H1 (cell line): Measurements from ENCODE around the gene ABCC2. TPM values are rescaled to one million over a fixed set of nuclear protein-coding genes. Genes with fewer than 3 reads are reported as not detected.

Experiments used
- CTCF ChIA-PET: fragments of 300-600 bp; sonication (Branson Sonifier 250); formaldehyde crosslinking; loops from one replicate; lab custom pipeline; 2021; ENCODE audit not compliant: partially characterized antibody; lab: Charles Lee
- POLR2A ChIA-PET: fragments of 300-600 bp; sonication (Branson Sonifier 250); formaldehyde crosslinking; loops from one replicate; lab custom pipeline; 2021; ENCODE audit warnings: inconsistent platforms; ENCODE audit not compliant: partially characterized antibody; lab: Charles Lee
- DNase-seq, 2 experiments: peaks; one replicate each; pipeline versions ENCODE4 v3.0.0 to v3.0.0-alpha.2; 2010 to 2022; ENCODE audit warnings: low spot score in 2 of 2, low read depth in 1 of 2, mixed read lengths in 1 of 2
- FAIRE-seq: peaks from 2 replicates; lab custom pipeline; 2011; peaks lifted over from hg19 to GRCh38; lab: Jason Lieb, UNC
- H2AFZ ChIP-seq: 2 replicates; pipeline ENCODE4 v1.8.1; 2012; ENCODE audit warnings: low read length, inconsistent platforms
- H2AK5ac ChIP-seq: 2 replicates; pipeline ENCODE4 v1.6.1; 2013; ENCODE audit warnings: low read depth, low read length
- H2BK120ac ChIP-seq: replicated peaks from 2 replicates; pipeline ENCODE3; 2013; ENCODE audit warnings: low read depth, low read length, inconsistent platforms
- H2BK12ac ChIP-seq: 2 replicates; pipeline ENCODE4 v1.6.1; 2013; ENCODE audit warnings: low read depth, low read length
- H2BK15ac ChIP-seq: 2 replicates; pipeline ENCODE4 v1.6.1; 2013; ENCODE audit warnings: low read length
- H2BK20ac ChIP-seq: 2 replicates; pipeline ENCODE4 v1.6.1; 2013; ENCODE audit warnings: low read length
- H2BK5ac ChIP-seq: 2 replicates; pipeline ENCODE4 v1.6.1; 2013; ENCODE audit warnings: low read depth, low read length
- H3K14ac ChIP-seq: 2 replicates; pipeline ENCODE4 v1.6.1; 2013; ENCODE audit warnings: inconsistent platforms; ENCODE audit not compliant: insufficient read length
- H3K18ac ChIP-seq: 2 replicates; pipeline ENCODE4 v1.6.1; 2013; ENCODE audit warnings: low read length; ENCODE audit errors: extremely low read depth
- H3K23ac ChIP-seq: 2 replicates; pipeline ENCODE4 v1.6.1; 2013; ENCODE audit warnings: inconsistent platforms; ENCODE audit not compliant: insufficient read length
- H3K23me2 ChIP-seq: 2 replicates; pipeline ENCODE4 v1.6.1; 2013; ENCODE audit warnings: low read depth, low read length
- H3K27ac ChIP-seq: 2 replicates; pipeline ENCODE4 v1.6.1; 2011; ENCODE audit warnings: low read depth, low read length, inconsistent platforms
- H3K27me3 ChIP-seq, 4 experiments: replicated peaks in 1 of 4; 1 replicate in 1 of 4; 2 replicates in 3 of 4; pipeline versions ENCODE4 v1.6.1 to v1.8.1; 2011 to 2013; ENCODE audit warnings: low read length in 3 of 4, mild to moderate bottlenecking in 3 of 4, inconsistent platforms in 2 of 4, mixed read lengths in 2 of 4, moderate library complexity in 1 of 4; ENCODE audit not compliant: control insufficient read depth in 3 of 4, insufficient read depth in 3 of 4; ENCODE audit errors: extremely low read depth in 1 of 4
- H3K36me3 ChIP-seq, 4 experiments: 2 replicates each; pipeline versions ENCODE4 v1.6.1 to v1.8.1; 2011 to 2013; ENCODE audit warnings: mild to moderate bottlenecking in 4 of 4, low read length in 3 of 4, moderate library complexity in 2 of 4, control low read depth in 1 of 4, inconsistent platforms in 1 of 4; ENCODE audit not compliant: insufficient read depth in 4 of 4, control insufficient read depth in 2 of 4
- H3K4ac ChIP-seq: replicated peaks from 2 replicates; pipeline ENCODE3; 2013; ENCODE audit warnings: low read length, low read depth, mixed read lengths, inconsistent platforms; ENCODE audit not compliant: insufficient read length
- H3K4me1 ChIP-seq, 4 experiments: replicated peaks in 1 of 4; 1 replicate in 1 of 4; 2 replicates in 3 of 4; pipeline versions ENCODE4 v1.6.1 to v1.8.1; 2011 to 2013; ENCODE audit warnings: low read length in 3 of 4, inconsistent platforms in 2 of 4, mixed read lengths in 1 of 4; ENCODE audit not compliant: insufficient read depth in 4 of 4, control insufficient read depth in 3 of 4
- H3K4me2 ChIP-seq, 2 experiments: 2 replicates each; pipeline versions ENCODE4 v1.6.1 to v1.8.1; 2011 to 2013; ENCODE audit warnings: low read depth in 2 of 2, low read length in 2 of 2, control low read depth in 1 of 2, inconsistent platforms in 1 of 2, mild to moderate bottlenecking in 1 of 2; ENCODE audit not compliant: insufficient read depth in 1 of 2
- H3K4me3 ChIP-seq, 4 experiments: fragments of 200-600, 300-600 bp in 1 of 4; sonication (generic), shearing (Covaris generic), sonication (Bioruptor Twin) in 1 of 4; 2 replicates each; pipeline versions ENCODE4 v1.5.1 to v1.8.1; 2011 to 2016; ENCODE audit warnings: low read length in 4 of 4, low read depth in 3 of 4, control low read depth in 2 of 4, inconsistent platforms in 2 of 4, mild to moderate bottlenecking in 2 of 4, mixed read lengths in 1 of 4, moderate library complexity in 1 of 4; ENCODE audit not compliant: insufficient read depth in 2 of 4; ENCODE audit errors: extremely low read depth in 1 of 4
- H3K56ac ChIP-seq: replicated peaks from 2 replicates; pipeline ENCODE3; 2013; ENCODE audit warnings: low read depth, mild to moderate bottlenecking, mixed read lengths, low read length, inconsistent platforms; ENCODE audit not compliant: insufficient read length
- H3K79me1 ChIP-seq: 2 replicates; pipeline ENCODE4 v1.6.1; 2013; ENCODE audit warnings: low read depth, low read length, control low read depth
- H3K79me2 ChIP-seq, 2 experiments: 2 replicates each; pipeline versions ENCODE4 v1.6.1 to v1.8.1; 2012 to 2013; ENCODE audit warnings: low read length in 2 of 2, mild to moderate bottlenecking in 2 of 2, inconsistent platforms in 1 of 2; ENCODE audit not compliant: insufficient read depth in 2 of 2, control insufficient read depth in 1 of 2
- H3K9ac ChIP-seq, 4 experiments: replicated peaks in 1 of 4; 1 replicate in 1 of 4; 2 replicates in 3 of 4; pipeline versions ENCODE4 v1.6.1 to v1.8.1; 2011 to 2013; ENCODE audit warnings: low read depth in 3 of 4, low read length in 3 of 4, control low read depth in 2 of 4, mild to moderate bottlenecking in 2 of 4, moderate library complexity in 2 of 4, inconsistent platforms in 1 of 4; ENCODE audit errors: extremely low read depth in 1 of 4
- H3K9me3 ChIP-seq, 2 experiments: 2 replicates each; pipeline versions ENCODE4 v1.6.1 to v1.8.1; 2012 to 2013; ENCODE audit warnings: mild to moderate bottlenecking in 2 of 2, moderate library complexity in 2 of 2, control low read depth in 1 of 2, inconsistent platforms in 1 of 2, low read depth in 1 of 2, low read length in 1 of 2, mixed read lengths in 1 of 2; ENCODE audit not compliant: insufficient read depth in 2 of 2
- H4K20me1 ChIP-seq, 2 experiments: replicated peaks in 1 of 2; 2 replicates each; pipeline versions ENCODE3 to v1.8.1; 2011 to 2013; ENCODE audit warnings: inconsistent platforms in 2 of 2, low read length in 2 of 2, mild to moderate bottlenecking in 1 of 2; ENCODE audit not compliant: insufficient read depth in 2 of 2, control insufficient read depth in 1 of 2
- H4K5ac ChIP-seq: 2 replicates; pipeline ENCODE4 v1.6.1; 2013; ENCODE audit warnings: low read length, low read depth, mixed read lengths, inconsistent platforms; ENCODE audit not compliant: insufficient read length
- H4K8ac ChIP-seq: 2 replicates; pipeline ENCODE4 v1.8.0; 2013; ENCODE audit warnings: mild to moderate bottlenecking, moderate library complexity, low read length, inconsistent platforms; ENCODE audit not compliant: insufficient read depth; ENCODE audit errors: extremely low read depth
- H4K91ac ChIP-seq: replicated peaks from 2 replicates; pipeline ENCODE3; 2013; ENCODE audit warnings: low read length, mixed read lengths, inconsistent platforms; ENCODE audit not compliant: insufficient read length
- CHD1 ChIP-seq: IDR thresholded peaks from 2 replicates; pipeline ENCODE4 v1.6.1; 2012; ENCODE audit warnings: low read depth, low read length, improper control_type of control experiment
- HDAC6 ChIP-seq: IDR thresholded peaks from one replicate; pipeline ENCODE4 v1.7.1; 2012; ENCODE audit warnings: low read depth, mild to moderate bottlenecking, inconsistent platforms, low read length, moderate library complexity
- KDM4A ChIP-seq: IDR thresholded peaks from one replicate; pipeline ENCODE4 v1.7.1; 2012; ENCODE audit warnings: low read depth, mild to moderate bottlenecking, moderate library complexity, low read length, inconsistent platforms; ENCODE audit not compliant: severe bottlenecking
- NANOG ChIP-seq: IDR thresholded peaks from 2 replicates; pipeline ENCODE4 v1.6.1; 2011; ENCODE audit warnings: low read length, low read depth, mild to moderate bottlenecking, inconsistent platforms; ENCODE audit not compliant: insufficient read depth, poor library complexity, severe bottlenecking
- PHF8 ChIP-seq: fragments of 200-600 bp; sonication (generic); conservative IDR thresholded peaks from 2 replicates; pipeline ENCODE4 v1.7.1; 2012; ENCODE audit warnings: low read depth, mild to moderate bottlenecking, inconsistent platforms, low read length, moderate library complexity
- POLR2A ChIP-seq, 2 experiments: IDR thresholded peaks; 1 replicate in 1 of 2; 2 replicates in 1 of 2; pipeline ENCODE4 v1.6.1; 2011; ENCODE audit warnings: low read depth in 2 of 2, low read length in 2 of 2, mild to moderate bottlenecking in 2 of 2; ENCODE audit errors: control extremely low read depth in 1 of 2
- SIN3A ChIP-seq, 2 experiments: IDR thresholded peaks in 1 of 2; conservative IDR thresholded peaks in 1 of 2; 2 replicates each; pipeline ENCODE4 v1.6.1; 2011 to 2012; ENCODE audit warnings: low read length in 2 of 2, improper control_type of control experiment in 1 of 2, low read depth in 1 of 2, mild to moderate bottlenecking in 1 of 2
- WGBS, 2 experiments: shearing (Covaris generic) in 1 of 2; methylation state at CpG; one replicate each; pipeline versions ENCODE4 v1.1.6 to v1.1.7; 2013 to 2015; ENCODE audit warnings: low lambda C conversion rate in 2 of 2, mixed read lengths in 2 of 2, inconsistent platforms in 1 of 2, low coverage in 1 of 2, missing lambda C conversion rate in 1 of 2; ENCODE audit not compliant: insufficient replicate concordance in 2 of 2, insufficient coverage in 1 of 2, insufficient read length in 1 of 2; ENCODE audit errors: extremely low coverage in 1 of 2, missing lambda C conversion rate in 1 of 2; 5-methylcytosine and 5-hydroxymethylcytosine counted together
- polyA plus RNA-seq, 7 experiments: library from polyadenylated mRNA; depleted of rRNA in 3 of 7; stranded (reverse) in 5 of 7; unstranded in 2 of 7; fragments of >200 nt in 5 of 7; fragments of 200-250 nt in 2 of 7; gene quantifications; 1 replicate in 5 of 7; 2 replicates in 1 of 7; 4 replicates in 1 of 7; pipeline versions ENCODE4 v1.2.1 to v1.2.3, GENCODE V29; 2011 to 2013; ENCODE audit warnings: missing spikeins in 2 of 7, mixed read lengths in 2 of 7
- total RNA-seq: library from RNA; stranded (reverse); fragmentation: NEBNext Ultra II Directional; extraction: Animal tissue kit (Norgen Biotek cat#: 25700); gene quantifications from 2 replicates; pipeline ENCODE4 v1.2.1, GENCODE V29; 2021

Gene ABCC2
- total and polyA plus RNA-seq, 2 of the 8 experiments (the other 6 are each of a cell fraction or from before 2014, with no cell fraction given) = 0.74 to 1.1 TPM

GRCh38 chr10:99834410-99834809 is 52.0 kb downstream of the ABCC2 start:
- Histone ChIP-seq H3K23ac (no peak overlapping the region), H4K5ac (no peak overlapping the region), H3K9me3 (no peaks in the 10 kb centered on the region), H3K4ac (no peak overlapping the region), H3K4me3 (no peak overlapping the region), H4K8ac (no peak overlapping the region), H3K4me1 (no peaks in the 10 kb centered on the region), H3K23me2 (no peaks in the 10 kb centered on the region), H2BK5ac (no peak overlapping the region), H2BK12ac (no peak overlapping the region), H2AK5ac (no peak overlapping the region), H3K4me2 (no peak overlapping the region), H2AFZ (no peak overlapping the region), H2BK15ac (no peak overlapping the region), H4K91ac (no peak overlapping the region), H3K79me2 (no peaks in the 10 kb centered on the region), H2BK120ac (no peak overlapping the region), H3K27ac (no peak overlapping the region), H3K36me3 (no peaks in the 10 kb centered on the region), H3K9ac (no peak overlapping the region), H3K56ac (no peak overlapping the region), H3K79me1 (no peaks in the 10 kb centered on the region), H4K20me1 (no peaks in the 10 kb centered on the region), H2BK20ac (no peak overlapping the region), H3K18ac (no peak overlapping the region), H3K14ac (no peak overlapping the region), H3K27me3 (no peaks in the 10 kb centered on the region)
- WGBS, 2 experiments = 84% methylated on average over 4 of the region's 4 CpGs; no CpG with 5 or more reads in 1 of the 2 experiments
- no peak for FAIRE-seq
- POLR2A ChIA-PET = no interaction called here
- CTCF ChIA-PET = interaction anchor here (0.8 to 3.3 kb wide), 4 partner anchors 11 to 146 kb away, joined by 3 to 13 read pairs (median 4); no protein-coding TSS in a partner anchor
- no peak for TF ChIP-seq POLR2A (IDR thresholded peaks at IDR 0.05; ENCODE audit: control extremely low read depth in 1 of 2, low read depth in 2 of 2, low read length in 2 of 2)
- no peak for TF ChIP-seq NANOG
- TF ChIP-seq KDM4A = no peak
- no peak for TF ChIP-seq CHD1
- no peak for TF ChIP-seq HDAC6
- TF ChIP-seq SIN3A (conservative IDR thresholded peaks at IDR 0.05 in 1 of 2, IDR thresholded peaks at IDR 0.05 in 1 of 2; ENCODE audit: low read depth in 1 of 2, low read length in 2 of 2) = no peak
- no peak for TF ChIP-seq PHF8
- no peak for DNase-seq
